ENCODE data around the gene EXOC4.
"Not testable (repeated sequence)": the region's sequence is repeated elsewhere in the genome, so short reads cannot be mapped to it uniquely, and the experiment has no call there.

DNA sequence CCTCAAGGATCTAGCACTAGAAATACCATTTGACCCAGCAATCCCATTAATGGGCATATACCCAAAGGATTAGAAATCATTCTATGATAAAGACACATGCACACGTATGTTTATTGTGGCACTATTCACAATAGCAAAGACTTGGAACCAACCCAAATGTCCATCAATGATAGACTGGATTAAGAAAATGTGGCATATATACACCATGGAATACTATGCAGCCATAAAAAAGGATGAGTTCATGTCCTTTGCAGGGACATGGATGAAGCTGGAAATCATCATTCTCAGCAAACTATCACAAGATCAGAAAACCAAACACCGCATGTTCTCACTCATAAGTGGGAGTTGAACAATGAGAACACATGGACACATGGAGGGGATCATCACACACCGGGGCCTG, 39.1 kb upstream of the EXOC4 start:
- TF ChIP-seq CTCF, POLR2AphosphoS5 (IDR thresholded peaks at IDR 0.05): not testable (repeated sequence)
